IPS-NIHi7 (cell line): Measurements from ENCODE around the gene FSCN2.
"Not testable (repeated sequence)": the region's sequence is repeated elsewhere in the genome, so short reads cannot be mapped to it uniquely, and the experiment has no call there.

Experiments
- DNase-seq: peaks from one replicate; pipeline ENCODE4 v3.0.0; 2012; ENCODE audit warnings: mixed read lengths; ENCODE audit errors: extremely low spot score

The FSCN2 gene

GRCh38 chr17:81577278-81578000 is 49.3 kb downstream of the FSCN2 start:
- DNase-seq = no peak

GRCh38 chr17:81578038-81578441 is 49.9 kb downstream of the FSCN2 start:
- no peak for DNase-seq

- DNase-seq = no peak
Measured at GRCh38 chr17:81578561-81579225, 50.5 kb downstream of the FSCN2 start.

- DNase-seq = no peak
Measured at GRCh38 chr17:81579298-81579697, 51.1 kb downstream of the FSCN2 start.

- no peak for DNase-seq
Measured at GRCh38 chr17:81579821-81580321, 51.7 kb downstream of the FSCN2 start.

- no peak for DNase-seq
Measured at GRCh38 chr17:81580481-81580880, 52.3 kb downstream of the FSCN2 start.

- DNase-seq = no peak
Measured at GRCh38 chr17:81581758-81582157, 53.6 kb downstream of the FSCN2 start.

GRCh38 chr17:81582341-81582740 is 54.2 kb downstream of the FSCN2 start:
- DNase-seq = no peak

GRCh38 chr17:81582749-81583148 is 54.6 kb downstream of the FSCN2 start:
- no peak for DNase-seq

GRCh38 chr17:81583589-81584342 is 55.6 kb downstream of the FSCN2 start:
- no peak for DNase-seq

GRCh38 chr17:81584771-81585170 is 56.6 kb downstream of the FSCN2 start:
- DNase-seq = not testable (repeated sequence)

- DNase-seq = no peak
Measured at GRCh38 chr17:81586096-81586495, 57.9 kb downstream of the FSCN2 start.
